ENCODE results near the gene RAP1B. TPM values are rescaled to one million over a fixed set of nuclear protein-coding genes. Genes with fewer than 3 reads are reported as not detected.

RAP1B gene
- total and polyA plus RNA-seq, 2 donors from 2014 or later: 102 to 157 TPM

GRCh38 chr12:68695454-68695853, 84.8 kb downstream of the RAP1B start:
- H3K9me3 ChIP-seq (ENCODE audit: control insufficient read depth in 2 of 3, insufficient read depth in 1 of 3, low read length in 3 of 3): no peaks in the 10 kb centered on the region
- intact Hi-C loops (cut with DNase I): no loop called here
- no peak overlapping the region for H3K4me3 ChIP-seq (ENCODE audit: low read length in 3 of 3)
- no peak overlapping the region for H3K27ac ChIP-seq (ENCODE audit: low read depth in 2 of 2, low read length in 2 of 2)
- H3K9ac ChIP-seq (ENCODE audit: low read length in 3 of 3): no peak overlapping the region
- TF ChIP-seq CTCF (IDR thresholded peaks at IDR 0.05; ENCODE audit: borderline replicate concordance, extremely low read depth, insufficient read depth): no peak
- FAIRE-seq: no peak
- no peaks in the 10 kb centered on the region for H3K27me3 ChIP-seq (ENCODE audit: control insufficient read depth, insufficient read depth, low read length)
- H3K4me1 ChIP-seq (ENCODE audit: control insufficient read depth in 2 of 3, insufficient read depth in 2 of 3, low read depth in 1 of 3, low read length in 3 of 3): no peaks in the 10 kb centered on the region
- DNase-seq: no peak
- H3K36me3 ChIP-seq (ENCODE audit: control insufficient read depth in 2 of 3, insufficient read depth in 3 of 3, low read length in 3 of 3): peaks cover 6 to 24% (median 17%) of the 10 kb centered on the region in 3 donors

DNA sequence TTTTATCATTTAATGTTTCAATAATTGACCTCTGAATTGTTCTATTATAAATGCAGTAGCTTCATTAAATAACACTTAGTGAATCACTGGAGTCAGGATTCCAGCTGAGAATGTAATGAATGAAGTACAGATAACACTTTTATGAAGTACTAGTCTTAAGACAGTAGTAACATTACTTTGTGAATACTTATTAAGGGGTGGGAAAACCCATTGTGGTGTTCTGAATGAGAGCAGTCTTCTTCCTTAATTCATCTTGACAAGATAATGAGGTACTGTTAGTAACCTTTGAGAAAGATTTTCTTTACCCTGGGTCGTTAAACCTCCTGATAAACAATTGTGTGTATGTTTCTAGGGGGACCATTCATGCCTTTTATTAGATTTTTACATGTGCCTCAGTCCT, 88.8 kb downstream of the RAP1B start:
- no peak overlapping the region for H3K4me3 ChIP-seq (ENCODE audit: low read length in 3 of 3)
- no peak overlapping the region for H3K27ac ChIP-seq (ENCODE audit: low read depth in 2 of 2, low read length in 2 of 2)
- DNase-seq (no peak), FAIRE-seq (no peak)
- H3K4me1 ChIP-seq (ENCODE audit: control insufficient read depth in 2 of 3, insufficient read depth in 2 of 3, low read depth in 1 of 3, low read length in 3 of 3): no peaks in the 10 kb centered on the region
- no peaks in the 10 kb centered on the region for H3K27me3 ChIP-seq (ENCODE audit: control insufficient read depth, insufficient read depth, low read length)
- no peaks in the 10 kb centered on the region for H3K9me3 ChIP-seq (ENCODE audit: control insufficient read depth in 2 of 3, insufficient read depth in 1 of 3, low read length in 3 of 3)
- TF ChIP-seq CTCF (IDR thresholded peaks at IDR 0.05; ENCODE audit: borderline replicate concordance, extremely low read depth, insufficient read depth): no peak
- H3K9ac ChIP-seq (ENCODE audit: low read length in 3 of 3): no peak overlapping the region
- H3K36me3 ChIP-seq (ENCODE audit: control insufficient read depth in 2 of 3, insufficient read depth in 3 of 3, low read length in 3 of 3): peaks cover 6 to 24% (median 21%) of the 10 kb centered on the region in 3 donors
- intact Hi-C loops (cut with DNase I): no loop called here

Other genes starting within 250 kb of the RAP1B start
- 34.4 TPM for gene NUP107, start 76.1 kb downstream of the RAP1B start, total RNA-seq
- 10.6 TPM for gene NUP107, start 76.1 kb downstream of the RAP1B start, polyA plus RNA-seq (ENCODE audit: insufficient read depth, low read depth, low replicate concordance)
- gene SLC35E3, start 135.3 kb downstream of the RAP1B start, total RNA-seq: 8.7 TPM
- 7.7 TPM for gene SLC35E3, start 135.3 kb downstream of the RAP1B start, polyA plus RNA-seq (ENCODE audit: insufficient read depth, low read depth, low replicate concordance)
- 103 TPM for gene MDM2, start 197.3 kb downstream of the RAP1B start, total RNA-seq
- gene MDM2, start 197.3 kb downstream of the RAP1B start, polyA plus RNA-seq (ENCODE audit: insufficient read depth, low read depth, low replicate concordance): 38.5 TPM

All from kidney (tissue), 14 donors.